ENCODE measurements around the gene TLCD5. TPM values are rescaled to one million over a fixed set of nuclear protein-coding genes. Genes with fewer than 3 reads are reported as not detected.
A peak's percentile ranks its signal among the peaks of the same experiment; 100 is the strongest.

Gene TLCD5
- total RNA-seq, 4 donors from 2014 or later: 0.51 to 17.1 (median 6.4) TPM

DNA sequence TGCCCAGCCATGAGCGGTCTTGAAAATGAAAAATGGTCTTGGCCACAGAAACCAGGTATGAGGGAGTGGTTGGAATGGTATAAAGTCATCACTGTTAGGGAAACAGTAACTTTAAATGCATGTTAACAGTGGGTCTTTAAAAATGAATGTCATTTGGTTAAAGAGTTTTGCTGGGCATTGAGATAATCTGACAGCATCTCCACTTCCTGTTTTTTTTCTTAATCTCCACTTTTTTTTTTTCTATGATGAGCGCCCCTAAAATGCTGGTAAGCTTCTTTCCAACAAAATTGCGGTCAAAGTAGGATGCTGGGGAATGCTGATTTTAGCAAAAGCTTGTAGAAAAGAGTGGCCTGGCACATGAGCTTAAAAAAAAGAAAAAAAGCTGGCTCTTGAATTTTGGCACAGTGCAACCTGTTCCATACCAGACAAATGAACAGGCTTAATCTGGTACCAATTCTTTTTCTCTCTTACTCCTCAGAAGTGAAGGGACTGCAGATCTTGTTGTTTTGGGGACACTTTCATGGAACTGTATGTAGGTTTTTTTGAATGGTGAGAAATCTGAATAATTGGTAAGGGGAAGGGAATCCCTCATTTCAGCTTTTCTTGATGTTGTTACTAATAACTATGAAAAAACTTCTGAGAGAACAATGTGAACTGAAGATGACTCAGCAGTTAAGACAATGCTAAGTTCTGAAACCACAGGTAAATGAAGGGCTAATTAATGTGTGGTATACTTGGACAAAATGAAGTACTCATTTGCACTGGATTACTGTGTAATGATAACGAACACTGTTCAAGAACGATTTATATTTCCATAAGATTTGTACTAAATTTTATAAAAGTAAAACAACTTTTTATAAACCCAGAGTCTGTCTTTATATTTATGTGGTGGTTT is 8.0 kb downstream of the TLCD5 start:
- peak overlapping the region; percentile 38 to 97 for H3K27ac ChIP-seq
- no peaks in the 10 kb centered on the region for H3K9me3 ChIP-seq
- H3K27me3 ChIP-seq: no peaks in the 10 kb centered on the region
- no peaks in the 10 kb centered on the region for H3K4me1 ChIP-seq
- H3K4me3 ChIP-seq: no peak overlapping the region
- no peak for DNase-seq
- no peaks in the 10 kb centered on the region for H3K36me3 ChIP-seq
- intact Hi-C loops (cut with DNase I; ENCODE audit: low total_unique reads): no loop called here
- TF ChIP-seq, protein P1, sequence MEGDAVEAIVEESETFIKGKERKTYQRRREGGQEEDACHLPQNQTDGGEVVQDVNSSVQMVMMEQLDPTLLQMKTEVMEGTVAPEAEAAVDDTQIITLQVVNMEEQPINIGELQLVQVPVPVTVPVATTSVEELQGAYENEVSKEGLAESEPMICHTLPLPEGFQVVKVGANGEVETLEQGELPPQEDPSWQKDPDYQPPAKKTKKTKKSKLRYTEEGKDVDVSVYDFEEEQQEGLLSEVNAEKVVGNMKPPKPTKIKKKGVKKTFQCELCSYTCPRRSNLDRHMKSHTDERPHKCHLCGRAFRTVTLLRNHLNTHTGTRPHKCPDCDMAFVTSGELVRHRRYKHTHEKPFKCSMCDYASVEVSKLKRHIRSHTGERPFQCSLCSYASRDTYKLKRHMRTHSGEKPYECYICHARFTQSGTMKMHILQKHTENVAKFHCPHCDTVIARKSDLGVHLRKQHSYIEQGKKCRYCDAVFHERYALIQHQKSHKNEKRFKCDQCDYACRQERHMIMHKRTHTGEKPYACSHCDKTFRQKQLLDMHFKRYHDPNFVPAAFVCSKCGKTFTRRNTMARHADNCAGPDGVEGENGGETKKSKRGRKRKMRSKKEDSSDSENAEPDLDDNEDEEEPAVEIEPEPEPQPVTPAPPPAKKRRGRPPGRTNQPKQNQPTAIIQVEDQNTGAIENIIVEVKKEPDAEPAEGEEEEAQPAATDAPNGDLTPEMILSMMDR (IDR thresholded peaks at IDR 0.05): no peak

DNA sequence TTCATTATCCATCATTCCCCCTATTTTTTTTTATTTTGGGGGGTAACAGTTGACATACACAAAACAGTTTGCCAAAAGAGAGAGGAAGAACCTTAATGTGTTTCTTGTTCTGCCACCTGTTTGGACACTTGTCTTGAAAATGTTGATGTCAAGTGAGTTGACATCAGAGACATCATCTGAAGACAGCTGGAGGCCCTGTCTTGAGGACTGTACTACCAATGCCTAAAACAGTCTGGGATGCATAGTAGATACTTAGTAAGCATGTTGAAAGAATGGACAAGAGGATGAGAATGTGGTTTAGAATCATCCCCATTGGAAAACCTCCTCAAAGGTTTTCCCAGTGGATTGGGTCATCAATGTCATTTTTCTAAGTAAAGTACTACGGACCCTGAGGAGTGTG is 8.7 kb downstream of the TLCD5 start:
- no peaks in the 10 kb centered on the region for H3K36me3 ChIP-seq
- H3K9me3 ChIP-seq: no peaks in the 10 kb centered on the region
- TF ChIP-seq, protein P1 (IDR thresholded peaks at IDR 0.05): no peak
- TF ChIP-seq POLR2A (IDR thresholded peaks at IDR 0.05): no peak
- peak overlapping the region; percentile 34 to 97 for H3K27ac ChIP-seq
- no peaks in the 10 kb centered on the region for H3K27me3 ChIP-seq
- intact Hi-C loops (cut with DNase I; ENCODE audit: low total_unique reads): no loop called here
- H3K4me3 ChIP-seq: no peak overlapping the region
- no peak for DNase-seq
- H3K4me1 ChIP-seq: no peaks in the 10 kb centered on the region

DNA sequence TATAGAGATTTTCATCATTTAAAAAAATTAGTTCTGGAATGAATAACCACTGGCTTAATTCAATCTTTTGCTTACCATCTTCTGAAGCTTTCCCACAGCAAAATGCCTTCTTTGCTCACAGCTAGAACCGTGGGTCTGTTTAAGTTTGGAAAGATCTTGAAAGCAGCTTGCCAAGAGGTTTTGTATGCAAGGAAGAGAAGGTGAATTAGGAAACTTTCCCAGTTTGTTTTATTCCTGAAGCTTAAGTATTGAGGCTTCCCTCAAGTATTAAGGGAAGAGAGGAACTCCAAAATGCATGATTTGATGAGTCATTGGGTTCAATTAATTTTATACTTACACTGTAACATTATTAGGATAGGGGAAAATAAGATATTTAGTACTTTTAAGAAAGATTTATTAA is 9.2 kb downstream of the TLCD5 start:
- no peaks in the 10 kb centered on the region for H3K9me3 ChIP-seq
- peak overlapping the region; percentile 96 to 97 for H3K27ac ChIP-seq
- no peaks in the 10 kb centered on the region for H3K4me1 ChIP-seq
- no peak for DNase-seq
- no peak overlapping the region for H3K4me3 ChIP-seq
- H3K27me3 ChIP-seq: no peaks in the 10 kb centered on the region
- intact Hi-C loops (cut with DNase I; ENCODE audit: low total_unique reads): no loop called here
- no peaks in the 10 kb centered on the region for H3K36me3 ChIP-seq
- no peak for TF ChIP-seq POLR2A (IDR thresholded peaks at IDR 0.05)
- TF ChIP-seq, protein P1 (IDR thresholded peaks at IDR 0.05): no peak

DNA sequence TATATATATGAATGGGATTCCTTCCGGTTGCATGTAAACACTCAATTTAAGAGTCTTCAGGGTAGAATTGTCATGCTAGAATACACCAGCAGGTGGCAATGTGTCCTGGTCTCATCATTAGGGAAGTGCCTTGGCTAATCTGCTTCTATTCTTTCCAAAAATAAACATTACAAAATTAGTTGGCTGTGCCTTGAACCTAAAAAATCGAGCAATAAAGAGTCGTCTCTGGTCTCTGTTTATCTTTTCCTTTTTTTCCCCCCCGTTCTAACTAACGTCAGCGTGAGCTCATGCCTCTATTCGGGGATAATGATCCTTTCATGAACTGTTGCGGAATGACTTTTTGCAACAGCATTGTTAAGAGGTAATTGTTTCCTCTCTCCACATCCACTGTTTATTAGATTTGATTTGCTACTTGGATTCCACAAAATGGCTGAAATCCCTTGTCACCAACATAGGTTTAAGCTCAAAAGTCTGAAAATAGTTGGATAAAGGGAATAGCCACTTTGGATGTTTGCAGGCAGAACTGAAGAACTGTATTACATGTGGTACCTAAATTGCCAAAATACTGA is 9.9 kb downstream of the TLCD5 start:
- TF ChIP-seq, protein P1 (IDR thresholded peaks at IDR 0.05): peak; percentile 55 to 77 (median 73)
- peak; percentile 25 to 48 for TF ChIP-seq POLR2A (IDR thresholded peaks at IDR 0.05)
- H3K27ac ChIP-seq: peak overlapping the region; percentile 96 to 97
- no peaks in the 10 kb centered on the region for H3K4me1 ChIP-seq
- no peaks in the 10 kb centered on the region for H3K27me3 ChIP-seq
- no peaks in the 10 kb centered on the region for H3K36me3 ChIP-seq
- peak overlapping the region; percentile 45 to 74 for H3K4me3 ChIP-seq
- DNase-seq: peak; percentile 56 to 84
- H3K9me3 ChIP-seq: no peaks in the 10 kb centered on the region
- intact Hi-C loops (cut with DNase I; ENCODE audit: low total_unique reads): no loop called here

DNA sequence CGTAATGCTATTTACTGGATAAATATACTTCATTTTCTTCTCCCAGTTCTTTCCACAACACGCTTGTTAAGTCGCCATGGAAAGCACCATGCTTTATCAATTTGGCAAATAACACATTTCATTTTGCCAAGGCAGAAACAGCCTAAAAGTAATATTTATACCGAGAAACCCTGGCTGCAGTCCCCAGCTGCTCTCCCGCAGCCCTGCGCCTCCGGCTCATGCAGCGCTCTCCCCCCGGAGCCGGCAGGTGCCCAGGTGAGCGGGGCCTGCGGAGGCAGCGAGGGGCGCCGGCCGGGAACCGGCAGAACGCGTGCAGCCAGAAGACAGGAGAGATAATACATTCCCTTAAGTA is 10.4 kb downstream of the TLCD5 start:
- H3K4me1 ChIP-seq: no peaks in the 10 kb centered on the region
- H3K4me3 ChIP-seq: peak overlapping the region; percentile 45 to 74
- no peaks in the 10 kb centered on the region for H3K36me3 ChIP-seq
- peak overlapping the region; percentile 96 to 97 for H3K27ac ChIP-seq
- TF ChIP-seq, protein P1 (IDR thresholded peaks at IDR 0.05): peak in 1 of 4 experiments; percentile 22
- no peak for TF ChIP-seq POLR2A (IDR thresholded peaks at IDR 0.05)
- H3K9me3 ChIP-seq: no peaks in the 10 kb centered on the region
- no peak for DNase-seq
- no peaks in the 10 kb centered on the region for H3K27me3 ChIP-seq
- intact Hi-C loops (cut with DNase I; ENCODE audit: low total_unique reads): no loop called here

Measured in uterus (tissue), 4 donors.